ENCODE measurements around the gene DNAJC13.

DNA sequence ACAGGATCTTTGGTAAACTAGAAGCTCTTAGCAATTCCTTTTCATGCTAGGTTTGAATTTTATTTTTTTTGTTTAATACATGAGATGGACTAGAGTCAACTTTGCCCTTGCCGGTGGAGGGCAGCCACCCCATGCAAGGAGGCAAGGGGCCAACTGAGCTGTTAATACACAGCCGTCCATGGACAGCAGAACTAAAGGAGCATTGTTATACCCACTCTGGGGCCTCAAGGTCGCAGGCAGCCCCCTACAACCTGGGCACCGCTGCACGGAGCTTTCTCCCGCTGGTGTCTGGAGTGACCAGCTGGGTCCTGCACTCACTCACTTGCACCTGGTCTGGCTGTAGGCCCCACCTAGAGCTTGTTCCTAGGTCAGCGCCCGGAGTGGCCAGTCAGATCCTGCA, 131.9 kb downstream of the DNAJC13 start:
- TF ChIP-seq, protein P1, sequence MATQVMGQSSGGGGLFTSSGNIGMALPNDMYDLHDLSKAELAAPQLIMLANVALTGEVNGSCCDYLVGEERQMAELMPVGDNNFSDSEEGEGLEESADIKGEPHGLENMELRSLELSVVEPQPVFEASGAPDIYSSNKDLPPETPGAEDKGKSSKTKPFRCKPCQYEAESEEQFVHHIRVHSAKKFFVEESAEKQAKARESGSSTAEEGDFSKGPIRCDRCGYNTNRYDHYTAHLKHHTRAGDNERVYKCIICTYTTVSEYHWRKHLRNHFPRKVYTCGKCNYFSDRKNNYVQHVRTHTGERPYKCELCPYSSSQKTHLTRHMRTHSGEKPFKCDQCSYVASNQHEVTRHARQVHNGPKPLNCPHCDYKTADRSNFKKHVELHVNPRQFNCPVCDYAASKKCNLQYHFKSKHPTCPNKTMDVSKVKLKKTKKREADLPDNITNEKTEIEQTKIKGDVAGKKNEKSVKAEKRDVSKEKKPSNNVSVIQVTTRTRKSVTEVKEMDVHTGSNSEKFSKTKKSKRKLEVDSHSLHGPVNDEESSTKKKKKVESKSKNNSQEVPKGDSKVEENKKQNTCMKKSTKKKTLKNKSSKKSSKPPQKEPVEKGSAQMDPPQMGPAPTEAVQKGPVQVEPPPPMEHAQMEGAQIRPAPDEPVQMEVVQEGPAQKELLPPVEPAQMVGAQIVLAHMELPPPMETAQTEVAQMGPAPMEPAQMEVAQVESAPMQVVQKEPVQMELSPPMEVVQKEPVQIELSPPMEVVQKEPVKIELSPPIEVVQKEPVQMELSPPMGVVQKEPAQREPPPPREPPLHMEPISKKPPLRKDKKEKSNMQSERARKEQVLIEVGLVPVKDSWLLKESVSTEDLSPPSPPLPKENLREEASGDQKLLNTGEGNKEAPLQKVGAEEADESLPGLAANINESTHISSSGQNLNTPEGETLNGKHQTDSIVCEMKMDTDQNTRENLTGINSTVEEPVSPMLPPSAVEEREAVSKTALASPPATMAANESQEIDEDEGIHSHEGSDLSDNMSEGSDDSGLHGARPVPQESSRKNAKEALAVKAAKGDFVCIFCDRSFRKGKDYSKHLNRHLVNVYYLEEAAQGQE (IDR thresholded peaks at IDR 0.05; ENCODE audit: low read depth), result no peak
- TF ChIP-seq CTCF (IDR thresholded peaks at IDR 0.05 in 2 of 3, conservative IDR thresholded peaks at IDR 0.05 in 1 of 3; ENCODE audit: borderline replicate concordance in 1 of 3, insufficient read depth in 1 of 3, low read depth in 2 of 3, low read length in 2 of 3), result no peak
